OCI-LY1 (cell line): Measurements from ENCODE around the gene BCORL1.

Source experiments
- H2AFZ ChIP-seq: fragments of 200-600 bp; sonication (generic), shearing (Covaris generic); 2 replicates; pipeline ENCODE4 v1.6.0; 2014; ENCODE audit warnings: antibody characterized with exemption, mild to moderate bottlenecking, low read length
- H3F3A ChIP-seq: fragments of 200-600 bp; sonication (generic), shearing (Covaris generic); 2 replicates; pipeline ENCODE4 v1.6.0; 2014; ENCODE audit warnings: mild to moderate bottlenecking, antibody characterized with exemption, low read length, moderate library complexity; ENCODE audit not compliant: insufficient read depth
- H3K27ac ChIP-seq: fragments of 200-600 bp; sonication (generic); 2 replicates; pipeline ENCODE4 v1.5.1; 2014; ENCODE audit warnings: low read length, mixed run types, mild to moderate bottlenecking, low read depth; ENCODE audit not compliant: poor library complexity, severe bottlenecking
- H3K27me3 ChIP-seq: fragments of 200-600 bp; sonication (generic); 2 replicates; pipeline ENCODE4 v1.6.0; 2014; ENCODE audit warnings: antibody characterized with exemption, mild to moderate bottlenecking, low read length, moderate library complexity; ENCODE audit not compliant: insufficient read depth
- H3K36me3 ChIP-seq: fragments of 200-600 bp; sonication (generic); 2 replicates; pipeline ENCODE4 v1.6.1; 2014; ENCODE audit warnings: mild to moderate bottlenecking, antibody characterized with exemption, low read length, moderate library complexity, mixed read lengths; ENCODE audit not compliant: insufficient read depth
- H3K4me1 ChIP-seq: fragments of 200-600 bp; sonication (generic); 2 replicates; pipeline ENCODE4 v1.5.1; 2014; ENCODE audit warnings: mild to moderate bottlenecking, low read length, moderate library complexity; ENCODE audit not compliant: insufficient read depth, severe bottlenecking
- H3K4me2 ChIP-seq: fragments of 200-600 bp; sonication (generic), shearing (Covaris generic); 2 replicates; pipeline ENCODE4 v1.6.1; 2014; ENCODE audit warnings: low read length
- H3K4me3 ChIP-seq: fragments of 200-600 bp; sonication (generic); 2 replicates; pipeline ENCODE4 v1.5.1; 2014; ENCODE audit warnings: low read length, low read depth, mild to moderate bottlenecking, mixed read lengths; ENCODE audit not compliant: poor library complexity, severe bottlenecking
- H3K79me2 ChIP-seq: fragments of 200-600 bp; shearing (Covaris generic); 2 replicates; pipeline ENCODE4 v1.6.1; 2016; ENCODE audit warnings: mixed run types, low read length, mixed read lengths; ENCODE audit not compliant: insufficient read depth
- H3K9ac ChIP-seq: fragments of 200-600 bp; sonication (generic), shearing (Covaris generic); 2 replicates; pipeline ENCODE4 v1.6.1; 2014; ENCODE audit warnings: mild to moderate bottlenecking, low read length, mixed read lengths
- H3K9me2 ChIP-seq: fragments of 200-600 bp; sonication (generic), shearing (Covaris generic); 2 replicates; pipeline ENCODE4 v1.6.1; 2014; ENCODE audit warnings: low read depth, mild to moderate bottlenecking, low read length, mixed read lengths
- H3K9me3 ChIP-seq: fragments of 200-600 bp; shearing (Covaris generic); 2 replicates; pipeline ENCODE4 v1.6.1; 2014; ENCODE audit warnings: low read length, mixed read lengths
- H4K20me1 ChIP-seq: fragments of 200-600 bp; sonication (generic), shearing (Covaris generic); 2 replicates; pipeline ENCODE4 v1.6.0; 2016; ENCODE audit warnings: mild to moderate bottlenecking, low read length; ENCODE audit not compliant: insufficient read depth
- EZH2 ChIP-seq: fragments of 200-600 bp; sonication (generic), shearing (Covaris generic); IDR thresholded peaks from 2 replicates; pipeline ENCODE4 v1.8.0; 2017; ENCODE audit warnings: borderline replicate concordance, mixed run types, mild to moderate bottlenecking, antibody characterized with exemption, low read length, moderate library complexity, mixed read lengths
- TF ChIP-seq, protein P1 (sequence below): fragments of 200-600 bp; sonication (generic), shearing (Covaris generic); IDR thresholded peaks from 2 replicates; pipeline ENCODE4 v1.5.1; 2017; ENCODE audit warnings: mild to moderate bottlenecking, antibody characterized with exemption, low read length, moderate library complexity, mixed read lengths

Gene BCORL1

DNA sequence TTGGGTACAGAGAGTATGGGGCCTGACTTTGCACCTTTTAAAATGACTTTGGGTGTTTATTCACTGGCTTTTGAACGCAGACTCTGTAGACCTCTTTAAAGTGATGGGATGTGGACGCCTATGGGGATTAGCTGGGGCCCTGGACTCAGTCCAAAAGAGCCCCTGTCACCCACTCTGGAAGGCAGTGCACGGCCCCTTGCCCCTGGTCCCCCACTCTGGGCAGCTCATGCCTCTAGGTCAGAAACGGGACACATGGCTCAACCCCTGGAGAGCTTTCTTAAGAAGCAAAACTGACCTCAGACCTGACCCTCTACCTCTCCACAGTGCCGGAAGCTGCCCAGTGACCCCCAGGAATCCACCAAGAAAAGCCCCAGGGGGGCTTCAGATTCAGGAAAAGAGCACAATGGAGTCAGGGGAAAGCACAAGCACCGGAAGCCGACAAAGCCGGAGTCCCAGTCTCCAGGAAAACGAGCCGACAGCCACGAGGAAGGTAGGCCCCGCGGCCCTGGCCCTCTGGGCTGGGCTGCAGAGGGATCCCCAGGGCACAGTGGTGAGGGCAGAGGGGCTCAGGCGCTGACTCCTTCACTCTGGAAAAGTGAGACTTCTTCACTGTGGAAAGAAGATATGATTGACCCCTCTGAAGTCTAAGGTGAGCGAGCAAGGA is 38.4 kb downstream of the BCORL1 start:
- Histone ChIP-seq H3K9me3 (no peaks in the 10 kb centered on the region), H2AFZ (no peak overlapping the region), H3K4me3 (no peak overlapping the region)

DNA sequence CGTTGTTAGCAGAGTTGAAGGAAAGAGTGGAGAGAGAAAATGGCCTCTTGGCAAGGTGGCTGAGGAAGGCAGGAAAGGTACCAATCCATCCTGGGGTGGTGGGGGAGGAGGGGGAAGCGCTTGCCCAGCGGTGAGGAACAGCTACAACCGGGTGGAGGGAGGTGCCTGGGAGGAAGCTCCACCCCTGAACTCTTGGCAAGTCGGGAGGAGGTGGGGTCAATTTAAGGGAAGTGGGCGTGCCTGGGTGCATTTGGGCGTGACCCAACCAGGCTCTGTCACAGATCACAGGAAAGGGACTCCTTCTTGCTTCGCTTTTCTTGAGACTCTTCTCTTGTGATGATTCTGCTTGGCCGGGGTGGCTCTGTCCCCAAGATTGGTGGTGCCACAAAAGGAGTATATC is 41.7 kb downstream of the BCORL1 start:
- no peaks in the 10 kb centered on the region for H3K9me3 ChIP-seq
- H3K9me2 ChIP-seq = no peaks in the 10 kb centered on the region
- no peak for TF ChIP-seq EZH2
- no peaks in the 10 kb centered on the region for H3K79me2 ChIP-seq
- H3K27ac ChIP-seq = no peak overlapping the region
- peaks cover 10% of the 10 kb centered on the region for H3K4me1 ChIP-seq
- H3F3A ChIP-seq = no peaks in the 10 kb centered on the region
- H3K36me3 ChIP-seq = no peaks in the 10 kb centered on the region
- H3K4me3 ChIP-seq = peak overlapping the region; percentile 33
- H4K20me1 ChIP-seq = no peaks in the 10 kb centered on the region
- no peaks in the 10 kb centered on the region for H3K27me3 ChIP-seq
- peak overlapping the region; percentile 43 for H3K4me2 ChIP-seq
- H2AFZ ChIP-seq = no peak overlapping the region
- H3K9ac ChIP-seq = no peak overlapping the region; the same call in 1 of the 2 replicates

More for the DNA sequence above, 38.4 kb downstream of the BCORL1 start:
- no peaks in the 10 kb centered on the region for H4K20me1 ChIP-seq
- no peaks in the 10 kb centered on the region for H3F3A ChIP-seq
- H3K27ac ChIP-seq = no peak overlapping the region
- H3K79me2 ChIP-seq = no peaks in the 10 kb centered on the region
- no peaks in the 10 kb centered on the region for H3K36me3 ChIP-seq
- H3K4me2 ChIP-seq = no peak overlapping the region
- H3K9me2 ChIP-seq = no peaks in the 10 kb centered on the region
- peaks cover 10% of the 10 kb centered on the region for H3K4me1 ChIP-seq
- no peak overlapping the region for H3K9ac ChIP-seq
- no peak for TF ChIP-seq EZH2
- TF ChIP-seq, protein P1, sequence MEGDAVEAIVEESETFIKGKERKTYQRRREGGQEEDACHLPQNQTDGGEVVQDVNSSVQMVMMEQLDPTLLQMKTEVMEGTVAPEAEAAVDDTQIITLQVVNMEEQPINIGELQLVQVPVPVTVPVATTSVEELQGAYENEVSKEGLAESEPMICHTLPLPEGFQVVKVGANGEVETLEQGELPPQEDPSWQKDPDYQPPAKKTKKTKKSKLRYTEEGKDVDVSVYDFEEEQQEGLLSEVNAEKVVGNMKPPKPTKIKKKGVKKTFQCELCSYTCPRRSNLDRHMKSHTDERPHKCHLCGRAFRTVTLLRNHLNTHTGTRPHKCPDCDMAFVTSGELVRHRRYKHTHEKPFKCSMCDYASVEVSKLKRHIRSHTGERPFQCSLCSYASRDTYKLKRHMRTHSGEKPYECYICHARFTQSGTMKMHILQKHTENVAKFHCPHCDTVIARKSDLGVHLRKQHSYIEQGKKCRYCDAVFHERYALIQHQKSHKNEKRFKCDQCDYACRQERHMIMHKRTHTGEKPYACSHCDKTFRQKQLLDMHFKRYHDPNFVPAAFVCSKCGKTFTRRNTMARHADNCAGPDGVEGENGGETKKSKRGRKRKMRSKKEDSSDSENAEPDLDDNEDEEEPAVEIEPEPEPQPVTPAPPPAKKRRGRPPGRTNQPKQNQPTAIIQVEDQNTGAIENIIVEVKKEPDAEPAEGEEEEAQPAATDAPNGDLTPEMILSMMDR = no peak
- no peaks in the 10 kb centered on the region for H3K27me3 ChIP-seq

DNA sequence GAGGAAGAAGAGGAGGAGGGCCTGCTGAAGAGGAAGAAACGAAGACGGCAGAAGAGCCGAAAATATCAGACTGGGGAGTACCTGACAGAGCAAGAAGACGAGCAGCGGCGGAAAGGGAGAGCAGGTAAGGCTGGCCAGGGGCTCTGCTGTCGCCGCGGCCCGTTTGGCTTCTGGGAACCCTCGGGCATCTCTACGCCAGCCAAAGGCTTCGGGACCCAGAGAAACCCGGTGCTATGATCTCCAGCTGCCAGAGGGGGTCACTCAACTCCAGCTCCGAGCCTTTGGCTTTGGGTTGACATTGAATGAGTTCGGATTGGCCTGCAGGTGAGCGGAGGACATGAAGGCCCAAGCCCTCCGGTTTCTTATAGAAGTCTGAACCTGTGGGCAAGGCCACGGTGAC is 42.8 kb downstream of the BCORL1 start:
- Histone ChIP-seq H4K20me1 (no peaks in the 10 kb centered on the region), H3K27ac (no peak overlapping the region), H3K79me2 (no peaks in the 10 kb centered on the region), H3K27me3 (no peaks in the 10 kb centered on the region), H2AFZ (no peak overlapping the region), H3K36me3 (no peaks in the 10 kb centered on the region), H3K4me2 (no peak overlapping the region), H3F3A (no peaks in the 10 kb centered on the region), H3K9ac (no peak overlapping the region), H3K4me3 (no peak overlapping the region), H3K9me2 (no peaks in the 10 kb centered on the region), H3K4me1 (peaks cover 10% of the 10 kb centered on the region), H3K9me3 (no peaks in the 10 kb centered on the region)
- no peak for TF ChIP-seq EZH2
- TF ChIP-seq, protein P1 = no peak

DNA sequence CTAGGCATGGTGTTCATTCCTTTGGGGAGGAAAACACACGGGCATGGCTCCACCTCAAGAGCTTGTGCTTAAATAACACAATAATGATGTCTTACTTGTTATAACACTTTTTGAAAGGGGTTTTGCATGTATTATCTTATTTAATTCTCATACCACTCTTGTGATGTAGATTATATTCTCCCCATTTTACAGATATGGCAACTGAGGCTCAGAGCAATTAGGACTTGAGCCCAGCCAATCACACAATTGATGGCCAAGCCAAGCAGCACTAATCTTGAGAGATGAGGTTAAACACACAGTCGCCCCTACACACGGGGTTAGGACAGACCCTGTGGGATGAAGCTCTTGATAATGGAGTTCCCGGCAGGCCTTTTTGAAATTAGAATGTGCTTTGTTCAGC is 45.1 kb downstream of the BCORL1 start:
- no peak overlapping the region for H3K27ac ChIP-seq
- H3K27me3 ChIP-seq = no peaks in the 10 kb centered on the region
- H2AFZ ChIP-seq = no peak overlapping the region
- H3K79me2 ChIP-seq = no peaks in the 10 kb centered on the region
- no peak for TF ChIP-seq EZH2
- TF ChIP-seq, protein P1 = no peak
- no peak overlapping the region for H3K9ac ChIP-seq
- no peak overlapping the region for H3K4me3 ChIP-seq
- no peaks in the 10 kb centered on the region for H3F3A ChIP-seq
- no peaks in the 10 kb centered on the region for H3K9me2 ChIP-seq
- H3K36me3 ChIP-seq = no peaks in the 10 kb centered on the region
- H3K4me1 ChIP-seq = peaks cover 10% of the 10 kb centered on the region
- no peaks in the 10 kb centered on the region for H4K20me1 ChIP-seq
- H3K4me2 ChIP-seq = no peak overlapping the region
- H3K9me3 ChIP-seq = no peaks in the 10 kb centered on the region
